Gastrocnemius medialis (tissue), 4 donors: ENCODE measurements around the gene PARD3.

Experiments used
- POLR2A ChIP-seq, 2 donors: fragments of 450-650 bp; IDR thresholded peaks; one replicate each; pipeline ENCODE4 v1.6.1; 2017; ENCODE audit warnings: antibody characterized with exemption in 2 of 2, mild to moderate bottlenecking in 2 of 2, moderate library complexity in 2 of 2
- TF ChIP-seq, protein P1 (sequence below), 5 experiments: fragments of 450-650 bp in 3 of 5; fragments of 200-600 bp in 2 of 5; sonication (generic) in 2 of 5; IDR thresholded peaks in 4 of 5; conservative IDR thresholded peaks in 1 of 5; 1 replicate in 4 of 5; 2 replicates in 1 of 5; pipeline ENCODE4 v1.5.1; 2016 to 2019; ENCODE audit warnings: antibody characterized with exemption in 5 of 5, mild to moderate bottlenecking in 3 of 5, moderate library complexity in 3 of 5

DNA sequence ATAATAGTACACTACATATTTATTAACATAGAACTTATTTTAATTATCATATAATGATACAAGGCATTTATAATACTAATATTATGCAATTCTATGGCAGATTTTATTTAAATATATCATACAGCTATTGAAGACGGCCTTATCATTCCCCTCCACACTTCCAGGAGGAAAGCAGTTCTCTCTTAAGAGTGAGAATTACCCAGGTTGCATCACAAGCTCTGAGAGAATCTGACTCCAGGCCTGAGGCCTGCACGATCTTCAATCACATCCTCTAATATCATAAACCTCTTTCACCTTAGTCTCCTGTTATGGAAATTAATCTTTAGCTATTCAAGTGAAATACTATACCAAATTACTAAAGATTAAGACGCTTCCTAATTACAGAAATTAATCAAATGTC lies 564.4 kb downstream of the PARD3 start:
- TF ChIP-seq, protein P1, sequence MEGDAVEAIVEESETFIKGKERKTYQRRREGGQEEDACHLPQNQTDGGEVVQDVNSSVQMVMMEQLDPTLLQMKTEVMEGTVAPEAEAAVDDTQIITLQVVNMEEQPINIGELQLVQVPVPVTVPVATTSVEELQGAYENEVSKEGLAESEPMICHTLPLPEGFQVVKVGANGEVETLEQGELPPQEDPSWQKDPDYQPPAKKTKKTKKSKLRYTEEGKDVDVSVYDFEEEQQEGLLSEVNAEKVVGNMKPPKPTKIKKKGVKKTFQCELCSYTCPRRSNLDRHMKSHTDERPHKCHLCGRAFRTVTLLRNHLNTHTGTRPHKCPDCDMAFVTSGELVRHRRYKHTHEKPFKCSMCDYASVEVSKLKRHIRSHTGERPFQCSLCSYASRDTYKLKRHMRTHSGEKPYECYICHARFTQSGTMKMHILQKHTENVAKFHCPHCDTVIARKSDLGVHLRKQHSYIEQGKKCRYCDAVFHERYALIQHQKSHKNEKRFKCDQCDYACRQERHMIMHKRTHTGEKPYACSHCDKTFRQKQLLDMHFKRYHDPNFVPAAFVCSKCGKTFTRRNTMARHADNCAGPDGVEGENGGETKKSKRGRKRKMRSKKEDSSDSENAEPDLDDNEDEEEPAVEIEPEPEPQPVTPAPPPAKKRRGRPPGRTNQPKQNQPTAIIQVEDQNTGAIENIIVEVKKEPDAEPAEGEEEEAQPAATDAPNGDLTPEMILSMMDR (IDR thresholded peaks at IDR 0.05 in 4 of 5, conservative IDR thresholded peaks at IDR 0.05 in 1 of 5) = no peak
- TF ChIP-seq POLR2A (IDR thresholded peaks at IDR 0.05) = no peak
